ENCODE results near the gene PTF1A. TPM values are rescaled to one million over a fixed set of nuclear protein-coding genes. Genes with fewer than 3 reads are reported as not detected.

Gene PTF1A, protein sequence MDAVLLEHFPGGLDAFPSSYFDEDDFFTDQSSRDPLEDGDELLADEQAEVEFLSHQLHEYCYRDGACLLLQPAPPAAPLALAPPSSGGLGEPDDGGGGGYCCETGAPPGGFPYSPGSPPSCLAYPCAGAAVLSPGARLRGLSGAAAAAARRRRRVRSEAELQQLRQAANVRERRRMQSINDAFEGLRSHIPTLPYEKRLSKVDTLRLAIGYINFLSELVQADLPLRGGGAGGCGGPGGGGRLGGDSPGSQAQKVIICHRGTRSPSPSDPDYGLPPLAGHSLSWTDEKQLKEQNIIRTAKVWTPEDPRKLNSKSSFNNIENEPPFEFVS
- not detected in 2 replicates for total RNA-seq

- H3K4me1 Mint-ChIP-seq (ENCODE audit: low read depth) = no peaks in the 10 kb centered on the region
Observed at GRCh38 chr10:23191764-23192711, at the start of gene PTF1A. TSS of gene PTF1A (plus strand) at chr10:23192312. CDS start at chr10:23192531, 219 bp downstream.

GRCh38 chr10:23146258-23146657 lies 45.9 kb upstream of the PTF1A start:
- H3K4me3 Mint-ChIP-seq (ENCODE audit: low read depth) = no peak overlapping the region
- no peaks in the 10 kb centered on the region for H3K36me3 Mint-ChIP-seq (ENCODE audit: low read depth)

More at GRCh38 chr10:23191764-23192711, at the start of gene PTF1A:
- Mint-ChIP-seq H3K36me3 (ENCODE audit: low read depth) (no peaks in the 10 kb centered on the region), H3K9me3 (no peaks in the 10 kb centered on the region), H3K27me3 (ENCODE audit: low read depth) (peaks cover 71% of the 10 kb centered on the region), H3K4me3 (ENCODE audit: low read depth) (no peak within 1 kb of the TSS), H3K27ac (no peak within 1 kb of the TSS)
- no peak for DNase-seq (ENCODE audit: low spot score)
- intact Hi-C loops (cut with micrococcal nuclease) = loop anchor here (10.0 kb wide), 1 partner anchor 1697 kb away; no protein-coding TSS in a partner anchor

DNA sequence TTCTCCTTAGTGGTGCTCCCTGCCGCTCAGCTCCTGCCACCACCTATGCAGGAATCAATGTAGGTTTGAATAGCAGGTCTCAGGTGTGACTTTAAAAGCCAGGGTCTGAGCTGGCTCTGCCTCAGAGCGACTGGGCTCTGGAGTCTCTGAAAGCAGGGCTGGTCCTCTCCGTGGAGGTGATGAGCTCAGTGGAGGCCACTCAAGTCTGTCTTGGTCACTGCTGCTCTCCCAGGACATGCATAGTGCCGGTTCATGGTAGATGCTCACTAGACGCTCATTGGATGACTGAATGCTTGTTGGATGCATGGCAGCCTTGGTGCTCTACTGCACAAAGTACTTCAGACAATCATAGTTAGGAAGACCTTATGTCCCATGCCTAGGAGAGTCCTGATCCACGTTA lies 45.1 kb upstream of the PTF1A start:
- peaks cover 2% of the 10 kb centered on the region for H3K27me3 Mint-ChIP-seq (ENCODE audit: low read depth)
- no peak for DNase-seq (ENCODE audit: low spot score)
- H3K36me3 Mint-ChIP-seq (ENCODE audit: low read depth) = no peaks in the 10 kb centered on the region
- H3K4me3 Mint-ChIP-seq (ENCODE audit: low read depth) = no peak overlapping the region
- H3K27ac Mint-ChIP-seq = no peak overlapping the region
- H3K4me1 Mint-ChIP-seq (ENCODE audit: low read depth) = no peaks in the 10 kb centered on the region
- H3K9me3 Mint-ChIP-seq = no peaks in the 10 kb centered on the region
- intact Hi-C loops (cut with micrococcal nuclease) = no loop called here

More at GRCh38 chr10:23146258-23146657, 45.9 kb upstream of the PTF1A start:
- DNase-seq (ENCODE audit: low spot score) = no peak
- no peak overlapping the region for H3K27ac Mint-ChIP-seq
- no peaks in the 10 kb centered on the region for H3K9me3 Mint-ChIP-seq
- peaks cover 2% of the 10 kb centered on the region for H3K27me3 Mint-ChIP-seq (ENCODE audit: low read depth)
- intact Hi-C loops (cut with micrococcal nuclease) = no loop called here
- H3K4me1 Mint-ChIP-seq (ENCODE audit: low read depth) = no peaks in the 10 kb centered on the region

GRCh38 chr10:23148214-23148613 lies 43.9 kb upstream of the PTF1A start:
- intact Hi-C loops (cut with micrococcal nuclease) = no loop called here
- Mint-ChIP-seq H3K27me3 (ENCODE audit: low read depth) (peaks cover 2% of the 10 kb centered on the region), H3K36me3 (ENCODE audit: low read depth) (no peaks in the 10 kb centered on the region), H3K27ac (no peak overlapping the region), H3K9me3 (no peaks in the 10 kb centered on the region), H3K4me1 (ENCODE audit: low read depth) (no peaks in the 10 kb centered on the region), H3K4me3 (ENCODE audit: low read depth) (no peak overlapping the region)
- DNase-seq (ENCODE audit: low spot score) = no peak

- peaks cover 2% of the 10 kb centered on the region for H3K27me3 Mint-ChIP-seq (ENCODE audit: low read depth)
- intact Hi-C loops (cut with micrococcal nuclease) = no loop called here
- H3K4me3 Mint-ChIP-seq (ENCODE audit: low read depth) = no peak overlapping the region
- H3K27ac Mint-ChIP-seq = no peak overlapping the region
- H3K9me3 Mint-ChIP-seq = no peaks in the 10 kb centered on the region
- H3K36me3 Mint-ChIP-seq (ENCODE audit: low read depth) = no peaks in the 10 kb centered on the region
- no peaks in the 10 kb centered on the region for H3K4me1 Mint-ChIP-seq (ENCODE audit: low read depth)
- DNase-seq (ENCODE audit: low spot score) = no peak
Observed at GRCh38 chr10:23150091-23150490, 42.0 kb upstream of the PTF1A start.

GRCh38 chr10:23150610-23151009 lies 41.5 kb upstream of the PTF1A start:
- H3K9me3 Mint-ChIP-seq = no peaks in the 10 kb centered on the region
- intact Hi-C loops (cut with micrococcal nuclease) = no loop called here
- no peak overlapping the region for H3K4me3 Mint-ChIP-seq (ENCODE audit: low read depth)
- no peak for DNase-seq (ENCODE audit: low spot score)
- H3K36me3 Mint-ChIP-seq (ENCODE audit: low read depth) = no peaks in the 10 kb centered on the region
- H3K27me3 Mint-ChIP-seq (ENCODE audit: low read depth) = peaks cover 3% of the 10 kb centered on the region
- H3K27ac Mint-ChIP-seq = no peak overlapping the region
- no peaks in the 10 kb centered on the region for H3K4me1 Mint-ChIP-seq (ENCODE audit: low read depth)

- H3K27me3 Mint-ChIP-seq (ENCODE audit: low read depth) = peaks cover 3% of the 10 kb centered on the region
- no peak overlapping the region for H3K4me3 Mint-ChIP-seq (ENCODE audit: low read depth)
- H3K36me3 Mint-ChIP-seq (ENCODE audit: low read depth) = no peaks in the 10 kb centered on the region
- H3K27ac Mint-ChIP-seq = no peak overlapping the region
- H3K4me1 Mint-ChIP-seq (ENCODE audit: low read depth) = no peaks in the 10 kb centered on the region
- no peaks in the 10 kb centered on the region for H3K9me3 Mint-ChIP-seq
- no peak for DNase-seq (ENCODE audit: low spot score)
- intact Hi-C loops (cut with micrococcal nuclease) = no loop called here
Observed at GRCh38 chr10:23151071-23151470, 41.0 kb upstream of the PTF1A start.

DNA sequence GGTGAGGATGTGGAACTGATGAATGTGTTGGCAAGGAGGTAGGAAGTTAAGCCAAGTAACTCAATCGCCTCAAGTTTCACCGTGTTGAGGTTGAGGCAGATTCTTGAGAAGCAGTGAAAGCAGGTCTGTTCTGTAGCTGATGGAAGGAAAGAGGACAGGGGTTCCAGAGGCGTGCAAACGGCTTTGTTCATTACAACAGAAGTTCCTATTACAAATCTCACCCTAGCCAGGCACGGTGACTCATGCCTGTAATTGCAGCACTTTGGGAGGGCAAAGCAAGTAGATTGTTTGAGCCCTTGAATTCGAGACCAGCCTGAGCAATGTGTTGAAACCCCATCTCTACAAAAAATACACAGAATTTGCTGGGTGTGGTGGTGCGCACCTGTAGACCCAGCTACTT lies 36.9 kb upstream of the PTF1A start:
- H3K9me3 Mint-ChIP-seq = no peaks in the 10 kb centered on the region
- DNase-seq (ENCODE audit: low spot score) = no peak
- peaks cover 4% of the 10 kb centered on the region for H3K27me3 Mint-ChIP-seq (ENCODE audit: low read depth)
- H3K4me1 Mint-ChIP-seq (ENCODE audit: low read depth) = peaks cover 10% of the 10 kb centered on the region
- H3K36me3 Mint-ChIP-seq (ENCODE audit: low read depth) = no peaks in the 10 kb centered on the region
- H3K4me3 Mint-ChIP-seq (ENCODE audit: low read depth) = no peak overlapping the region
- H3K27ac Mint-ChIP-seq = no peak overlapping the region
- intact Hi-C loops (cut with micrococcal nuclease) = loop anchor here (5.0 kb wide), 1 partner anchor 547 kb away; no protein-coding TSS in a partner anchor

GRCh38 chr10:23156447-23157150 lies 35.5 kb upstream of the PTF1A start:
- Mint-ChIP-seq H3K36me3 (ENCODE audit: low read depth) (no peaks in the 10 kb centered on the region), H3K9me3 (no peaks in the 10 kb centered on the region), H3K27ac (no peak overlapping the region), H3K4me1 (ENCODE audit: low read depth) (peaks cover 10% of the 10 kb centered on the region), H3K27me3 (ENCODE audit: low read depth) (peaks cover 7% of the 10 kb centered on the region), H3K4me3 (ENCODE audit: low read depth) (no peak overlapping the region)
- no peak for DNase-seq (ENCODE audit: low spot score)
- intact Hi-C loops (cut with micrococcal nuclease) = loop anchor here (5.0 kb wide), 1 partner anchor 546 kb away; no protein-coding TSS in a partner anchor

DNA sequence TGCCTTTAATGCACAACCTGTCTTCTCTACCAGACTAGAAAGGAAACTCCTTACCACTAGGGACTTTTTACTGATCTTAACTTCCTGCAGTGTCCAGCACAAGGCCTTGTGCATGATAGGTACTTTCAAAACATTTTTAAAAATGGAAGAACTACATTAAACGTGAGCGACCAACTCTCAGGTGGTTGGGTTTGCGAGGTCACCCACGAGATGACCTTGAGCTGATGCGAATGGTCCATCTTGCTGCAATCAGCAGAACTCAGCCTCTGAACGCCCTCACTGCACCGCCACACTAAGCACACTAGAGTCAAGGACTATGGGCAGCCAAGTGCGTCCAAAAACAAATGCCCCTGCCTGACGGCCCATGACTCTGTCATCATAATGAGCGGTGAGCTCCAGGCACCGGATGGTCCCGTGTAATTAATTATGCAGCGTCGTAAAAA lies 34.9 kb upstream of the PTF1A start:
- Mint-ChIP-seq H3K9me3 (no peaks in the 10 kb centered on the region), H3K4me3 (ENCODE audit: low read depth) (no peak overlapping the region), H3K4me1 (ENCODE audit: low read depth) (peaks cover 10% of the 10 kb centered on the region), H3K27me3 (ENCODE audit: low read depth) (peaks cover 7% of the 10 kb centered on the region), H3K36me3 (ENCODE audit: low read depth) (no peaks in the 10 kb centered on the region), H3K27ac (no peak overlapping the region)
- no peak for DNase-seq (ENCODE audit: low spot score)
- intact Hi-C loops (cut with micrococcal nuclease) = loop anchor here (5.0 kb wide), 1 partner anchor 545 kb away; no protein-coding TSS in a partner anchor

- Mint-ChIP-seq H3K27ac (no peak overlapping the region), H3K27me3 (ENCODE audit: low read depth) (peaks cover 7% of the 10 kb centered on the region), H3K4me3 (ENCODE audit: low read depth) (no peak overlapping the region), H3K4me1 (ENCODE audit: low read depth) (peaks cover 10% of the 10 kb centered on the region), H3K36me3 (ENCODE audit: low read depth) (no peaks in the 10 kb centered on the region), H3K9me3 (no peaks in the 10 kb centered on the region)
- intact Hi-C loops (cut with micrococcal nuclease) = loop anchor here (1.0 to 5.0 kb wide), 2 partner anchors 135 to 544 kb away; no protein-coding TSS in a partner anchor
- DNase-seq (ENCODE audit: low spot score) = no peak
Observed at GRCh38 chr10:23157691-23158369, 34.3 kb upstream of the PTF1A start.

DNA sequence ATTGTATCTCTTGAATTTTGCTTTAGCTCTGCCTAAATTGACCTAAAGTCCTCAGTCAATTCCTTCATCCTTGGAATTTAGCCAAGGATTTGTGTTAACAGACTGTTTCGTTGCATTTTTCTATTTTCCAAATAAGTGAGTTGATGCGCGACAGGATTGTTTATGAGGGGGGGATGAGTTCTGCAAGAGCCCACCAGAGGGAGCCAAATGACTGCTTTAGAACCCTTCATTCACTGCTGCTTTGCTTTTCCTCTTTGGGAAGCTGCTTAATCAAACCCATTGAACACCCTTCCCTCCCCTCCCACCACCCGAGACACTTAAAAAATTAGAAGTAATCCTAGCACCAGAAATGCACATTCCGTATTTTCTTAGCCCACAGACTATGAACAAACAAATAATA lies 33.7 kb upstream of the PTF1A start:
- H3K27ac Mint-ChIP-seq = no peak overlapping the region
- no peaks in the 10 kb centered on the region for H3K9me3 Mint-ChIP-seq
- peaks cover 7% of the 10 kb centered on the region for H3K27me3 Mint-ChIP-seq (ENCODE audit: low read depth)
- no peak overlapping the region for H3K4me3 Mint-ChIP-seq (ENCODE audit: low read depth)
- no peak for DNase-seq (ENCODE audit: low spot score)
- intact Hi-C loops (cut with micrococcal nuclease) = loop anchor here (1.0 to 5.0 kb wide), 2 partner anchors 135 to 544 kb away; no protein-coding TSS in a partner anchor
- H3K36me3 Mint-ChIP-seq (ENCODE audit: low read depth) = no peaks in the 10 kb centered on the region
- H3K4me1 Mint-ChIP-seq (ENCODE audit: low read depth) = peaks cover 10% of the 10 kb centered on the region

Measured in activated T-helper 2 cell treated with anti-CD3 and anti-CD28 coated beads, Interferon-gamma antibody, Interleukin-2, Interleukin-4, amounts not matched to agents 10 μg/mL and 5 μg/mL and 100 μg/mL, durations not matched to agents 14 hours and 24 hours and 36 hours (primary cell).